Vein endothelial cell (primary cell): Measurements from ENCODE around the gene ISCA1. TPM values are rescaled to one million over a fixed set of nuclear protein-coding genes. Genes with fewer than 3 reads are reported as not detected.

ENCODE experiments used
- small RNA-seq: library from RNA; depleted of rRNA; stranded (forward); fragments of <200 nt; gene quantifications from one replicate; pipeline ENCODE3, GENCODE V24; 2012
- total RNA-seq: library from RNA; depleted of rRNA; stranded (reverse); fragments of >200 nt; gene quantifications from 2 replicates; pipeline ENCODE4 v1.2.3, GENCODE V29; 2012

ISCA1 gene
- 27.4 and 32.2 TPM in 2 replicates for total RNA-seq

DNA sequence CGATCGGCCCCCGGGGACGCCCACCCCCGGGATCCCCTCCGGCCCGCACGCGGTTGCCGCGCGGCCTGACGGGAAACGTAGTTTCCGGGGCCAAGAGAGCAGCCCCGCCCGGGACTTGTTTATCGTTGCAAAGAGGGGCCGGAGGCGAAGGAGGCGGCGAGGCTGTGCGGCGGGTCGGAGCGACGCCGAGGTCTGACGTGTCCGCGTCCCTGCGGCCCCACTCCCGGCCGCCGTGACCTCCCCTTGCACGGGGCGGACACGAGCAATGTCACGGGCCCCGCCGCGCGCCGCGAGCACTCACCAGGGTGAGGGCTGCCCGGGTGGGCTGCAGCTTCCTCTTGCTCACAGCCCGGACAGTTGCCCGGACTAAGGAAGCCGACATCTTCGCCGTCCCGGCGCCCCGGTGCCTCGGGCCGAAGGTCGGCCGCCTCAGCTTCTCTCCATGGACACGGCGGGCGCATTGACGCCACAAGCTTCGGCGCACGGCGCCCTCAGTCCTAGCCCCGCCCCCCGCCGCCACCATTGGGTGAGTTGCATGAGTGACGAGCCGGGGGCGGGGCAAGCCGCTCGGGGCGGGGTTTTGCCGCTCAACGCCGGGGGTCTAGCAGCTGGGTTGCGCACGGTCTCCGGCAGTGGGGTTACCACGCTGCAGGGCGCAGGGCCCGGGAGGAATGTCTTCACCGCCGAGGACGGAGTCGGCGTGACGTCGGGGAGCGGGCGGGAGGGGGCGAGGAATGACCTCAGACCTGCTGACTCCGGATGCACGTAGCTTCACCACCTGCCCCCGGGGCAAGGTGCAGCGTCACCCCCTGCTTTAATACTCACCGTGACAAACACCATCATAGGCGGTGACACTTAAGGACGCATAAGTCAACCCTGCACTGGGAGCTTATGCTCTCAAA lies at the start of gene ISCA1:
TSS of gene ISCA1 (minus strand) at position 462 of the 902 bp plus-strand sequence. CDS start at position 382, 80 bp downstream.

DNA sequence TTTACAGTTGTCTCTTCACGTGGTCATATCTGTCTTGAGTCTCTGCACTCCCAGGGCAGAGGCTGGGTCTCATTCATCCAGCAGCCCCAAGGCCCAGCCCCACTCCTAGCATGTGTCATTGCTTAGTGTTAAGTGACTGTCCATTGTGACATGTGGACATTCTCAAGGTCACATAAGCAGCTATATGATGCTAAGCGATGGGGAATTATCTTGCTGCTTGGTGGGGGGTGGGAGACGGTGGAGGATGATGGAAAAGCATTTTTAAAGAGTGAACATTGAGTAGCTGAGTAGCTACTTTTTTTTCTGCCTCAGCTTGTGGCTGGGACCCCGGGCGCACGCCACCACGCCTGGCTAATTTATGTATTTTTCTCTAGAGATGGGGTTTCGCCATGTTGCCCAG lies 22.8 kb downstream of the ISCA1 start, which contains the start of gene C9orf153:
TSS of gene C9orf153 (minus strand) at position 101 of the 400 bp plus-strand sequence. CDS start 30,054 bp downstream, outside the sequence.

Small RNAs within 50 kb of the gene (small RNA-seq; reads per million reads assigned to genes)
- not detected for gene AL137849.1
- not detected for gene RN7SKP264

Other genes starting within 250 kb of the ISCA1 start
- gene GOLM1, start 183.0 kb downstream of the ISCA1 start, total RNA-seq = 49.9 and 56.5 TPM in 2 replicates
- 0.33 TPM in 1 of 2 replicates, not detected in the other for gene C9orf153, start 22.9 kb downstream of the ISCA1 start, total RNA-seq
- gene TUT7, start 71.9 kb upstream of the ISCA1 start, total RNA-seq = 26.8 and 38.8 TPM in 2 replicates